Erythroblast (primary cell): ENCODE data around the gene GPR55.

Experiments used
- GATA1 ChIP-seq: IDR thresholded peaks from 2 replicates; pipeline ENCODE4 v1.6.1; 2011; ENCODE audit warnings: low read depth, mild to moderate bottlenecking, control low read depth, low read length, moderate library complexity
- POLR2A ChIP-seq: IDR thresholded peaks from 2 replicates; pipeline ENCODE4 v1.6.1; 2011; ENCODE audit warnings: mild to moderate bottlenecking, low read length

- TF ChIP-seq GATA1 (no peak), POLR2A (no peak)
Observed at GRCh38 chr2:230919240-230919639, 5.8 kb downstream of the GPR55 start.
